ENCODE measurements around the gene DAB2IP. TPM values are rescaled to one million over a fixed set of nuclear protein-coding genes. Genes with fewer than 3 reads are reported as not detected.

The DAB2IP gene
- total RNA-seq, 6 experiments from 2014 or later = 15.1 to 21.6 (median 19.0) TPM

DNA sequence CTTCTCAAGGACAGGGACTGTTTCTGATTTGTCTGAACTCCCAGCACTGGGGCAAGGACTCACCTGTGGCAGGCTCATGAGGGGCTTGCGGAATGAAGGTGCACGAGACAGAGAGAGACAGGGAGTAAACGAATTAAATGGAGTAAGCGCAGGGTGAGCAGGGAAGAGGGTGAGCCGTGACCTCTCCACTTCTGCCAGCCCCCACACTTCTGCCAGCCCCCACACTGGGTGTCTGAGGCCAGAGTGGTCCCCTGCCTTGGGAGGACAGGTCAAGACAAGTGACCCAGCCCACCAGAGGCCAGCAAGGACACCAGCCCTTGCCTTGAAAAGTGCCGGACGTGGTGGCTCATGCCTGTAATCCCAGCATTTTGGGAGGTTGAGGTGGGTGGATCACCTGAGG lies 37.2 kb downstream of the DAB2IP start:
- H3K4me1 ChIP-seq = no peaks in the 10 kb centered on the region
- H3K27me3 ChIP-seq = no peaks in the 10 kb centered on the region
- peak in 1 of 3 donors; percentile 30 for DNase-seq
- no peaks in the 10 kb centered on the region for H3K9me3 ChIP-seq
- TF ChIP-seq POLR2A (IDR thresholded peaks at IDR 0.05) = no peak
- TF ChIP-seq, protein P1, sequence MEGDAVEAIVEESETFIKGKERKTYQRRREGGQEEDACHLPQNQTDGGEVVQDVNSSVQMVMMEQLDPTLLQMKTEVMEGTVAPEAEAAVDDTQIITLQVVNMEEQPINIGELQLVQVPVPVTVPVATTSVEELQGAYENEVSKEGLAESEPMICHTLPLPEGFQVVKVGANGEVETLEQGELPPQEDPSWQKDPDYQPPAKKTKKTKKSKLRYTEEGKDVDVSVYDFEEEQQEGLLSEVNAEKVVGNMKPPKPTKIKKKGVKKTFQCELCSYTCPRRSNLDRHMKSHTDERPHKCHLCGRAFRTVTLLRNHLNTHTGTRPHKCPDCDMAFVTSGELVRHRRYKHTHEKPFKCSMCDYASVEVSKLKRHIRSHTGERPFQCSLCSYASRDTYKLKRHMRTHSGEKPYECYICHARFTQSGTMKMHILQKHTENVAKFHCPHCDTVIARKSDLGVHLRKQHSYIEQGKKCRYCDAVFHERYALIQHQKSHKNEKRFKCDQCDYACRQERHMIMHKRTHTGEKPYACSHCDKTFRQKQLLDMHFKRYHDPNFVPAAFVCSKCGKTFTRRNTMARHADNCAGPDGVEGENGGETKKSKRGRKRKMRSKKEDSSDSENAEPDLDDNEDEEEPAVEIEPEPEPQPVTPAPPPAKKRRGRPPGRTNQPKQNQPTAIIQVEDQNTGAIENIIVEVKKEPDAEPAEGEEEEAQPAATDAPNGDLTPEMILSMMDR (IDR thresholded peaks at IDR 0.05) = no peak
- 90% methylated on average over 5 of the region's 7 CpGs for WGBS (ENCODE audit: insufficient coverage, low coverage, low lambda C conversion rate, missing lambda C conversion rate)
- no peak for ATAC-seq
- no peak overlapping the region for H3K27ac ChIP-seq
- intact Hi-C loops (cut with DNase I) = loop anchor here (5.0 to 10.0 kb wide), 2 partner anchors 134 to 136 kb away; no protein-coding TSS in a partner anchor
- H3K4me3 ChIP-seq = no peak overlapping the region
- H3K36me3 ChIP-seq = no peaks in the 10 kb centered on the region

DNA sequence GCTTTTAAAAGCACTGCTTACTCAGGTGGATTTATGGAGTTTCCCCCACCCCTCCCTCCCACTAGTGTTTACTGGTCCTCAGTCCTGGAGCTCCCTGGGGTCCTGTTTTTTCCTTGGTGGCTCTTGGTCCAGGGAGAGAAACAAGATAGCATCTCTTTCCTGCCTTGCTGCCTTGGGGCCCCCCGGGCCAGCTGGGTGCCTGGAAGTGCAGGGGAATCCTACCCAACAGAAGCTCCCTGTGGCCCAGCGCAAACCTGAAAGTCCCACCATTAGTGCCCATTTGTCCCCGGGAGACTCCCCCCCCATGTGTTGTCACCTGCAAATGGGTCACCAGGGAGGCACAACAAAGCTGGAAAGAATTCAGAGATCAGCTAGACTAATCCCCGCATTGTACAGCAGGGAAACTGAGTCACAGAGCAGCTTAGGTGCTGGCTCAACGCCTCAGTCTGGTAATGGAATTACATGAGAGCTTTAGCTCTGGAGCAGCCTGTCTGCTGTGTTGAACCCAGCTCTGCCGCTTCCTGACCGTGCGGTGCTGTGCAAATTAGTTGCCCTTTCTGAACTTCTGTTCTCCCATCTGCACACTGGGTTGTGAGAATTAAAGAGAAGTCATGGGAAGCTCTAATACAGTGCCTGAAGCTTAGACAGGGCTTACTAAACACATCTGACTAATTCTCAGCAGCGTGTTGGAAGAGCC lies 38.2 kb downstream of the DAB2IP start:
- no peak for ATAC-seq
- Histone ChIP-seq H3K9me3 (no peaks in the 10 kb centered on the region), H3K36me3 (no peaks in the 10 kb centered on the region), H3K27ac (no peak overlapping the region), H3K27me3 (no peaks in the 10 kb centered on the region), H3K4me3 (no peak overlapping the region), H3K4me1 (no peaks in the 10 kb centered on the region)
- intact Hi-C loops (cut with DNase I) = loop anchor here (5.0 to 10.0 kb wide), 3 partner anchors 135 to 298 kb away; no protein-coding TSS in a partner anchor
- peak in 1 of 3 donors; percentile 30 for DNase-seq
- WGBS (ENCODE audit: insufficient coverage, low coverage, low lambda C conversion rate, missing lambda C conversion rate) = 81% methylated on average over 5 of the region's 9 CpGs
- TF ChIP-seq, protein P1 (IDR thresholded peaks at IDR 0.05) = no peak

DNA sequence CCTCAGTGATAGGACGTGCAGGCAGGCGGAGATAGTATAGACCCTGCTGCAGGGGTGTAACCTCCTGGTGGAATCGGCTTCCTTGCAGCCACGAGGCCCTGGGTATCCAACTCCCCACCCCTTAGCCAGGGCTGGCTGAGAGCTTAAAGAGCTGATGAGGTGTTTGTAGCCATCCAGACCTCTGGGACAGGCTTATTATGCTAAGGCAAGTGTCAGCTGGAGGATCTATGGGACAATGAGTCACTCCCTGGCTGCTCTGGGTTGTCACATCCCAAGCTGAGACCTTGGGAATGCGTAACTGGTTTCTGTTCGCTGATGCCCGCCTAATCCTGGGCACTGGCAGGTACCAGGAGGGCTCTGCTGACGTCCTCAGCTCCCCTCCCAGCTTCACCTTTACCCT lies 38.9 kb downstream of the DAB2IP start:
- ATAC-seq (no peak), DNase-seq (no peak)
- no peaks in the 10 kb centered on the region for H3K36me3 ChIP-seq
- no peak overlapping the region for H3K4me3 ChIP-seq
- no CpG with 5 or more reads among the region's 8 CpGs for WGBS (ENCODE audit: insufficient coverage, low coverage, low lambda C conversion rate, missing lambda C conversion rate)
- intact Hi-C loops (cut with DNase I) = loop anchor here in 1 of 2 donors (5.0 kb wide), 1 partner anchor 297 kb away; no protein-coding TSS in a partner anchor
- H3K27ac ChIP-seq = no peak overlapping the region
- TF ChIP-seq, protein P1 (IDR thresholded peaks at IDR 0.05) = no peak
- no peak for TF ChIP-seq POLR2A (IDR thresholded peaks at IDR 0.05)
- no peaks in the 10 kb centered on the region for H3K27me3 ChIP-seq
- H3K4me1 ChIP-seq = no peaks in the 10 kb centered on the region
- H3K9me3 ChIP-seq = no peaks in the 10 kb centered on the region

DNA sequence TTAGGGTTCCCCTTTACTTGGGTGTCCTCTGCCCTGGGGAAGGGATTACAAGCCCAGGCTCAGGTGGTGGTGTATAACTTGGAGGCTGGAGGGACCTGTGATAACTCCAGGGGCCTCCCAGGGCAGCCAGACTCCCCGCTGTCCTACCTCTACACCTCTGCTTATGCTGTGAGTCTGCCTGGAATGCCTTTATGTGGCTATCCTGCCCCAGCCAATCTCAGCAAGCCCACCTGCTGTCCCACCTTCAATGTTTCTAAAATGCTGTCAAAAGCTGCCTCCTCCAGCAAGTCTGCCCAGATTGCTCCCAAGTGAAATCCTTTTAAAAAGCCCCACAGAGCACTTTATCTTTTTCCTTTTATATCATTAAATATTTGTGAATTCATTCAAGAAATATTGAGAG lies 39.3 kb downstream of the DAB2IP start:
- Histone ChIP-seq H3K27me3 (no peaks in the 10 kb centered on the region), H3K36me3 (no peaks in the 10 kb centered on the region), H3K4me1 (no peaks in the 10 kb centered on the region), H3K27ac (no peak overlapping the region), H3K9me3 (no peaks in the 10 kb centered on the region), H3K4me3 (no peak overlapping the region)
- WGBS (ENCODE audit: insufficient coverage, low coverage, low lambda C conversion rate, missing lambda C conversion rate) = 100% methylated on average over 1 of the region's 1 CpG
- TF ChIP-seq, protein P1 (IDR thresholded peaks at IDR 0.05) = no peak
- no peak for TF ChIP-seq POLR2A (IDR thresholded peaks at IDR 0.05)
- DNase-seq (no peak), ATAC-seq (no peak)
- intact Hi-C loops (cut with DNase I) = loop anchor here in 1 of 2 donors (5.0 kb wide), 1 partner anchor 297 kb away; no protein-coding TSS in a partner anchor
